BE2C (cell line): ENCODE results near the gene MPC2.

ENCODE experiments used
- DNase-seq: peaks from one replicate; pipeline ENCODE4 v3.0.0-alpha.2; 2020
- H3K27me3 ChIP-seq: fragments of 250-450 bp; sonication (Bioruptor Pico); 2 replicates; pipeline ENCODE4 v1.5.1; 2020; ENCODE audit warnings: mild to moderate bottlenecking
- H3K36me3 ChIP-seq: fragments of 250-450 bp; sonication (Bioruptor Pico); 2 replicates; pipeline ENCODE4 v1.5.1; 2020; ENCODE audit warnings: mild to moderate bottlenecking
- H3K4me1 ChIP-seq: fragments of 250-450 bp; sonication (Bioruptor Pico); 2 replicates; pipeline ENCODE4 v1.5.1; 2020
- H3K4me3 ChIP-seq: 2 replicates; pipeline ENCODE4 v1.5.1; 2011; ENCODE audit warnings: low read depth, low read length
- H3K9me3 ChIP-seq: fragments of 250-450 bp; sonication (Bioruptor Pico); 2 replicates; pipeline ENCODE4 v1.5.1; 2020
- TF ChIP-seq, protein P1 (sequence below): IDR thresholded peaks from 2 replicates; pipeline ENCODE4 v1.5.1; 2012; ENCODE audit warnings: mild to moderate bottlenecking, low read depth, low read length

Gene MPC2

DNA sequence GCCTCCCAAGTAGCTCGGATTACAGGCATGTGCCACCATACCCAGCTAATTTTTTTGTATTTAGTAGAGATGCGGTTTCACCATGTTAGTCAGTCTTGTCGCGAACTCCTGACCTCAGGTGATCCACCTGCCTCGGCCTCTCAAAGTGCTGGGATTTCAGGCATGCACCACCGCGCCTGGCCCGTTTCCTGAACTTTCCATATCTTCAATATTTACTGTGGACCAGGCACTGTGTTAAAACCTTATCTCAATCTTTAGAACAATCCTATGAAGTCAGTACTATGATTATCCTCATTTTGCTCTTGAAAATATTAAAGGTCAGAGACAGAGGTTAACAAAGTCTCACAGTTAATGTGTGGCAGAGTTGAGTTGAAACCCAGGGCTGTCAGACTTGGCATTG lies 21.3 kb downstream of the MPC2 start:
- Histone ChIP-seq H3K27me3 (no peaks in the 10 kb centered on the region), H3K36me3 (no peaks in the 10 kb centered on the region; the same call in none of the 2 replicates), H3K4me3 (no peak overlapping the region), H3K9me3 (no peaks in the 10 kb centered on the region), H3K4me1 (peaks cover 3% of the 10 kb centered on the region; the same call in 1 of the 2 replicates)
- DNase-seq: no peak
- TF ChIP-seq, protein P1, sequence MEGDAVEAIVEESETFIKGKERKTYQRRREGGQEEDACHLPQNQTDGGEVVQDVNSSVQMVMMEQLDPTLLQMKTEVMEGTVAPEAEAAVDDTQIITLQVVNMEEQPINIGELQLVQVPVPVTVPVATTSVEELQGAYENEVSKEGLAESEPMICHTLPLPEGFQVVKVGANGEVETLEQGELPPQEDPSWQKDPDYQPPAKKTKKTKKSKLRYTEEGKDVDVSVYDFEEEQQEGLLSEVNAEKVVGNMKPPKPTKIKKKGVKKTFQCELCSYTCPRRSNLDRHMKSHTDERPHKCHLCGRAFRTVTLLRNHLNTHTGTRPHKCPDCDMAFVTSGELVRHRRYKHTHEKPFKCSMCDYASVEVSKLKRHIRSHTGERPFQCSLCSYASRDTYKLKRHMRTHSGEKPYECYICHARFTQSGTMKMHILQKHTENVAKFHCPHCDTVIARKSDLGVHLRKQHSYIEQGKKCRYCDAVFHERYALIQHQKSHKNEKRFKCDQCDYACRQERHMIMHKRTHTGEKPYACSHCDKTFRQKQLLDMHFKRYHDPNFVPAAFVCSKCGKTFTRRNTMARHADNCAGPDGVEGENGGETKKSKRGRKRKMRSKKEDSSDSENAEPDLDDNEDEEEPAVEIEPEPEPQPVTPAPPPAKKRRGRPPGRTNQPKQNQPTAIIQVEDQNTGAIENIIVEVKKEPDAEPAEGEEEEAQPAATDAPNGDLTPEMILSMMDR: no peak

GRCh38 chr1:167913895-167914496 lies 22.9 kb downstream of the MPC2 start, which contains the start of gene ADCY10:
Gene ADCY10 (minus strand): TSS chr1:167914134. CDS start chr1:167905140, 8,994 bp downstream.
- DNase-seq: no peak
- Histone ChIP-seq H3K9me3 (no peaks in the 10 kb centered on the region), H3K4me3 (no peak within 1 kb of the TSS), H3K27me3 (no peaks in the 10 kb centered on the region), H3K36me3 (no peaks in the 10 kb centered on the region; the same call in none of the 2 replicates), H3K4me1 (peaks cover 3% of the 10 kb centered on the region; the same call in 1 of the 2 replicates)
- TF ChIP-seq, protein P1: no peak

- TF ChIP-seq, protein P1: no peak
- no peak for DNase-seq
- Histone ChIP-seq H3K27me3 (no peaks in the 10 kb centered on the region), H3K4me1 (peaks cover 3% of the 10 kb centered on the region; the same call in 1 of the 2 replicates), H3K36me3 (no peaks in the 10 kb centered on the region; the same call in none of the 2 replicates), H3K9me3 (no peaks in the 10 kb centered on the region), H3K4me3 (no peak overlapping the region)
These were observed 24.6 kb downstream of the MPC2 start for GRCh38 chr1:167912294-167912693.

- Histone ChIP-seq H3K4me3 (no peak overlapping the region), H3K36me3 (no peaks in the 10 kb centered on the region; the same call in 1 of the 2 replicates), H3K9me3 (no peaks in the 10 kb centered on the region), H3K27me3 (no peaks in the 10 kb centered on the region), H3K4me1 (peaks cover 3% of the 10 kb centered on the region; the same call in 1 of the 2 replicates)
- no peak for DNase-seq
- TF ChIP-seq, protein P1: no peak
These were observed 25.5 kb downstream of the MPC2 start for GRCh38 chr1:167911413-167911812.

- Histone ChIP-seq H3K27me3 (no peaks in the 10 kb centered on the region), H3K4me3 (no peak overlapping the region), H3K9me3 (no peaks in the 10 kb centered on the region), H3K4me1 (peaks cover 3% of the 10 kb centered on the region; the same call in 1 of the 2 replicates), H3K36me3 (no peaks in the 10 kb centered on the region)
- no peak for DNase-seq
- TF ChIP-seq, protein P1: no peak
These were observed 26.3 kb downstream of the MPC2 start for GRCh38 chr1:167910530-167910929.

DNA sequence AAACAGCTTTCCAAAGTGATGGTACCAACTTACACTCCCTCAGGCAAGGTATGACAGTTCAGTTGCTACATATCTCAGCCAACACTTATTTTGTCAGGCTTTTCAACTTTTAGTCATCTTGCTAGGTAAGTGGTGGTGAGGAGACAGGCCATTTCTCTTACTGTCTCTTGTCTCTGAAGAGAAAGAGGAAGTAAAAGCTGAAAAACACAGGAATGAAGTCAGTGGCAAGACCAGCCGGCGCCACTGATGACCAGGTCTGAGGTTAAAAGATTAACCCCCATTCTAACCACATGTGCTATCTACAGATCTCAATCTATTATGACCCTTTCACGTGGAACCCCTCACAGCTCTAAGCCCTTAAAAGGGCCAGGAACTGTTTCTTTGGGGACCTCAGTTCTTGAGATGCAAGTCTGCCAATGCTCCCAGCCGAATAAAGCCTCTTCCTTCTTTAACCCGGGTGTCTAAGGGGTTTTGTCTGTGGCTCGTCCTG lies 27.1 kb downstream of the MPC2 start:
- Histone ChIP-seq H3K36me3 (no peaks in the 10 kb centered on the region), H3K9me3 (no peaks in the 10 kb centered on the region), H3K4me1 (peaks cover under 1% of the 10 kb centered on the region; the same call in 1 of the 2 replicates), H3K27me3 (no peaks in the 10 kb centered on the region), H3K4me3 (no peak overlapping the region)
- TF ChIP-seq, protein P1: no peak
- DNase-seq: no peak
